HepG2 (cell line): ENCODE data around the gene ETFA. TPM values are rescaled to one million over a fixed set of nuclear protein-coding genes. Genes with fewer than 3 reads are reported as not detected.

Experiments used
- ATAC-seq: fragments of 200-7000 bp; cut with Tn5 transposase; 3 replicates; pipeline ENCODE4 v1.9.1; 2020; ENCODE audit warnings: mild to moderate bottlenecking, moderate library complexity
- BruUV-seq: library from RNA; stranded (reverse); fragments of 400-500 nt; replicated peaks from 2 replicates; lab custom pipeline; 2021; lab: Mats Ljungman, UMichigan
- CTCF ChIA-PET: fragments of 300-600 bp; formaldehyde crosslinking; extraction: SDS; loops from one replicate; lab custom pipeline; 2021; ENCODE audit warnings: low total read pairs, inconsistent platforms, low intra/inter-chr PET ratio; lab: Yijun Ruan, JAX
- POLR2A ChIA-PET: fragments of 350-600 bp; sonication (Branson Sonifier 250); formaldehyde crosslinking; loops from one replicate; lab custom pipeline; 2020; ENCODE audit warnings: antibody characterized with exemption, inconsistent platforms; lab: Yijun Ruan, JAX
- DNase-seq: peaks from one replicate; pipeline ENCODE4 v3.0.0-alpha.2; 2015; ENCODE audit warnings: low spot score
- FAIRE-seq: peaks from 3 replicates; lab custom pipeline; 2011; peaks lifted over from hg19 to GRCh38; lab: Jason Lieb, UNC
- H2AFZ ChIP-seq: one replicate; pipeline ENCODE4 v1.6.1; 2011; ENCODE audit warnings: low read length, inconsistent platforms
- H3K27ac ChIP-seq: fragments of 300-600 bp; 3 replicates; pipeline ENCODE4 v1.8.0; 2011; ENCODE audit warnings: mixed run types, mild to moderate bottlenecking, mixed read lengths, low read length, inconsistent platforms; ENCODE audit not compliant: insufficient read depth; ENCODE audit errors: extremely low read length
- H3K27me3 ChIP-seq, 2 experiments: fragments of 200-600 bp in 1 of 2; 2 replicates in 1 of 2; 3 replicates in 1 of 2; pipeline versions ENCODE4 v1.6.0 to v1.8.0; 2011; ENCODE audit warnings: low read length in 2 of 2, mild to moderate bottlenecking in 2 of 2, moderate library complexity in 2 of 2, inconsistent platforms in 1 of 2; ENCODE audit not compliant: insufficient read depth in 2 of 2, control insufficient read depth in 1 of 2
- H3K36me3 ChIP-seq, 2 experiments: fragments of 200-600 bp in 1 of 2; replicated peaks in 1 of 2; 2 replicates in 1 of 2; 3 replicates in 1 of 2; pipeline versions ENCODE4 v1.5.1 to v1.8.0; 2011; ENCODE audit warnings: low read length in 2 of 2, inconsistent platforms in 1 of 2; ENCODE audit not compliant: insufficient read depth in 2 of 2, control insufficient read depth in 1 of 2
- H3K4me1 ChIP-seq: 2 replicates; pipeline ENCODE4 v1.5.1; 2012; ENCODE audit warnings: low read length, inconsistent platforms; ENCODE audit not compliant: insufficient read depth
- H3K4me2 ChIP-seq: 2 replicates; pipeline ENCODE4 v1.6.0; 2011; ENCODE audit warnings: low read depth, low read length, inconsistent platforms
- H3K4me3 ChIP-seq, 3 experiments: fragments of 200-600 bp in 1 of 3; sonication (generic), shearing (Covaris generic) in 1 of 3; replicated peaks in 1 of 3; 2 replicates each; pipeline ENCODE4 v1.5.1; 2011 to 2016; ENCODE audit warnings: low read length in 3 of 3, inconsistent platforms in 2 of 3, low read depth in 2 of 3, mild to moderate bottlenecking in 2 of 3, control low read depth in 1 of 3, mixed read lengths in 1 of 3; ENCODE audit not compliant: insufficient read depth in 1 of 3
- H3K79me2 ChIP-seq: one replicate; pipeline ENCODE4 v1.6.1; 2011; ENCODE audit warnings: low read length, inconsistent platforms; ENCODE audit not compliant: insufficient read depth
- H3K9ac ChIP-seq: 2 replicates; pipeline ENCODE4 v1.6.0; 2011; ENCODE audit warnings: mild to moderate bottlenecking, low read depth, low read length, inconsistent platforms; ENCODE audit not compliant: insufficient read depth
- H3K9me3 ChIP-seq: 2 replicates; pipeline ENCODE4 v1.5.1; 2012; ENCODE audit warnings: mild to moderate bottlenecking, low read length
- H4K20me1 ChIP-seq: 2 replicates; pipeline ENCODE4 v1.6.0; 2011; ENCODE audit warnings: inconsistent platforms, mild to moderate bottlenecking, low read length, moderate library complexity; ENCODE audit not compliant: insufficient read depth
- FOXC1 ChIP-seq: sonication (generic); formaldehyde crosslinking; IDR thresholded peaks from 2 replicates; pipeline ENCODE4 v1.8.0; 2022; ENCODE audit warnings: mild to moderate bottlenecking, missing genetic modification reagents, borderline replicate concordance
- MXI1 ChIP-seq: IDR thresholded peaks from 3 replicates; pipeline ENCODE4 v1.6.1; 2012; ENCODE audit warnings: low read depth, low read length, inconsistent platforms, borderline replicate concordance
- SNAPC4 ChIP-seq: sonication (generic); formaldehyde crosslinking; IDR thresholded peaks from 2 replicates; pipeline ENCODE4 v1.4.0; 2020; ENCODE audit warnings: mild to moderate bottlenecking, missing genetic modification reagents
- TCF12 ChIP-seq, 2 experiments: fragments of 450-650 bp in 1 of 2; sonication (generic) in 1 of 2; formaldehyde crosslinking in 1 of 2; IDR thresholded peaks; 2 replicates each; pipeline versions ENCODE4 v1.6.1 to v1.8.0; 2017 to 2022; ENCODE audit warnings: antibody characterized with exemption in 1 of 2, mild to moderate bottlenecking in 1 of 2, missing genetic modification reagents in 1 of 2, moderate library complexity in 1 of 2
- ZNF33B ChIP-seq: sonication (generic); formaldehyde crosslinking; IDR thresholded peaks from 2 replicates; pipeline ENCODE4 v1.5.1; 2020; ENCODE audit warnings: mild to moderate bottlenecking, missing genetic modification reagents
- ZNF546 ChIP-seq: sonication (generic); formaldehyde crosslinking; conservative IDR thresholded peaks from 2 replicates; pipeline ENCODE4 v1.8.1; 2023; ENCODE audit warnings: mild to moderate bottlenecking, missing genetic modification reagents
- WGBS: methylation state at CpG from one replicate; pipeline ENCODE4 v1.1.6; 2017; ENCODE audit warnings: low lambda C conversion rate; 5-methylcytosine and 5-hydroxymethylcytosine counted together
- in situ Hi-C: cut with HindIII; loops from 2 replicates; pipeline ENCODE4 v1.10.0; 2017; ENCODE audit warnings: low pct_unique_long_range_greater_than_20kb; ENCODE audit not compliant: extremely low pct_ligation_motif_present
- intact Hi-C: fragments of 100-400 bp; cut with micrococcal nuclease; formaldehyde crosslinking; loops from one replicate; pipeline ENCODE4 v1.10.0; 2022; ENCODE audit not compliant: unreplicated experiment
- polyA plus RNA-seq, 8 experiments: library from polyadenylated mRNA; depleted of rRNA in 3 of 8; stranded (reverse) in 7 of 8; unstranded in 1 of 8; fragments of >200 nt; fragmentation: Illumina TruSeq in 4 of 8; extraction: Trizol in 4 of 8; gene quantifications; 2 replicates each; pipeline versions ENCODE4 v1.2.1 to v1.2.3, GENCODE V29; 2011 to 2016; ENCODE audit warnings: low read depth in 4 of 8, missing spikeins in 1 of 8, mixed read lengths in 1 of 8; ENCODE audit not compliant: insufficient read depth in 1 of 8
- total RNA-seq, 5 experiments: library from RNA; depleted of rRNA; stranded (reverse); fragments of >200 nt; fragmentation: Illumina TruSeq; extraction: Trizol; gene quantifications; 2 replicates each; pipeline ENCODE4 v1.2.3, GENCODE V29; 2016; ENCODE audit warnings: low read depth in 1 of 5
- TF ChIP-seq, protein P1 (sequence below): sonication (generic); formaldehyde crosslinking; IDR thresholded peaks from 2 replicates; pipeline ENCODE4 v1.4.0; 2020; ENCODE audit warnings: missing genetic modification reagents
- TF ChIP-seq, protein P2 (sequence below): sonication (generic); formaldehyde crosslinking; IDR thresholded peaks from 2 replicates; pipeline ENCODE4 v1.8.1; 2023; ENCODE audit warnings: missing genetic modification reagents, inconsistent platforms, borderline replicate concordance

Gene ETFA
- total and polyA plus RNA-seq, 2 of the 13 experiments (the other 11 are each of a cell fraction or from before 2014, with no cell fraction given), result 291 to 396 TPM

DNA sequence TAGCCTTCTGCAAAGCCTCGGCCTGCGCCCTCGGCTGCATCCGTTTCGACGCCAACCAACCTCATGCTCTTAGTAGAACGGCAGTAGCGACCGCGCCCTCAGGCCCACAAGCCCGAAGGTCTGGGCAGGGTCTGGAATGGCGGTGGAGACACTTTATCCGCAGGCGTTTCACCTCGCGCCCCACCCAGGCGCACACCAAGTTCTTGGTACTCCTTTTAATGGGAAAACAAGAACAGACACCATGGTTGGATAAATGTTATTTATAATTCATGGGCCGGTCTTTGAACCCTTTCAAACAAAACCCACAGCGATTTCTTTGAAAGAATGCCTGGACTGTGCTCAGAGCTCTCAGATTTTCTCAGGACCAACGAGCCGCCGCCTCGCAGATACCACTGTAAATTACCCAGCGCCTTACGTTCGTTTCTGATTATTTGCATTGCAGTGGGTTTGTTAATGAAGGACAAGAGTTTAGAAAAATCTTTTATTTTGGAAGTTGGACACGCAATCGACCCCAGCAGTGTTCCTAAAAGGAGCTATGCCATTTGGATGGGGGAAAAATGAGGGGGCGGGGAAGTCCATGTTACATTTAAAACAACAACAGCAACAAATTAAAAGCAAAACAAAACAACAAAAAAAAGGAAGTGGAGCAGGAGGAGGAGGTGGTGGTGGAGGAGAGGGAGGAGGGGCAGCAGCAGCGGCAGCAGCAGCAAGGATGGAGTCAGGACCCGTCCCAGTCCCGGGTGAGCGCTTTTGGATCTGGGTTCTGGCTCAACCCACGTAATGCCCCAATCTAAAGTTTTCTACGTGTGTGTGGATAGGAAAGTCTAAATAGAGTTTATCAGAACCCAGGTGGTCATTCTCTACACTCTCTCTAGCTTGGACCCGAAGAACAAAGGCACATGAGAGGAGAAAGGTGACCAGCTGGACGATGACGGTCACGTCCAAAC lies 24.3 kb upstream of the ETFA start:
- ChIA-PET POLR2A (interaction anchor here (0.7 to 5.5 kb wide), 18 partner anchors 10 to 552 kb away, joined by 3 to 132 read pairs (median 5); partner anchors contain the start of gene ETFA), CTCF (no interaction called here)
- peak overlapping the region; percentile 86 for H3K27ac ChIP-seq
- in situ Hi-C loops, result no loop called here
- H3K4me3 ChIP-seq, result peak overlapping the region; percentile 75 to 84 (median 77)
- peaks cover 1 to 5% of the 10 kb centered on the region in 2 experiments; a peak in 2 of 5 replicates for H3K36me3 ChIP-seq
- WGBS, result 46% methylated on average over 39 of the region's 39 CpGs
- H3K9me3 ChIP-seq, result no peaks in the 10 kb centered on the region
- peak overlapping the region; percentile 89 for H3K9ac ChIP-seq
- BruUV-seq, result TSS peak; percentile 95
- peaks cover 8% of the 10 kb centered on the region; the same call in 1 of the 2 replicates for H4K20me1 ChIP-seq
- H3K4me1 ChIP-seq, result peaks cover 48% of the 10 kb centered on the region
- no peak overlapping the region for H2AFZ ChIP-seq
- ATAC-seq (no peak), DNase-seq (no peak), FAIRE-seq (no peak)
- H3K4me2 ChIP-seq, result peak overlapping the region; percentile 97
- peaks cover 31% of the 10 kb centered on the region for H3K79me2 ChIP-seq
- no peaks in the 10 kb centered on the region; a peak in 1 of 5 replicates for H3K27me3 ChIP-seq
- intact Hi-C loops, result loop anchor here (1.0 to 10.0 kb wide), 4 partner anchors 24 to 532 kb away; partner anchors contain the start of gene ETFA
- no peak for TF ChIP-seq FOXC1 (CRISPR knock-in tag)
- TF ChIP-seq, protein P1, sequence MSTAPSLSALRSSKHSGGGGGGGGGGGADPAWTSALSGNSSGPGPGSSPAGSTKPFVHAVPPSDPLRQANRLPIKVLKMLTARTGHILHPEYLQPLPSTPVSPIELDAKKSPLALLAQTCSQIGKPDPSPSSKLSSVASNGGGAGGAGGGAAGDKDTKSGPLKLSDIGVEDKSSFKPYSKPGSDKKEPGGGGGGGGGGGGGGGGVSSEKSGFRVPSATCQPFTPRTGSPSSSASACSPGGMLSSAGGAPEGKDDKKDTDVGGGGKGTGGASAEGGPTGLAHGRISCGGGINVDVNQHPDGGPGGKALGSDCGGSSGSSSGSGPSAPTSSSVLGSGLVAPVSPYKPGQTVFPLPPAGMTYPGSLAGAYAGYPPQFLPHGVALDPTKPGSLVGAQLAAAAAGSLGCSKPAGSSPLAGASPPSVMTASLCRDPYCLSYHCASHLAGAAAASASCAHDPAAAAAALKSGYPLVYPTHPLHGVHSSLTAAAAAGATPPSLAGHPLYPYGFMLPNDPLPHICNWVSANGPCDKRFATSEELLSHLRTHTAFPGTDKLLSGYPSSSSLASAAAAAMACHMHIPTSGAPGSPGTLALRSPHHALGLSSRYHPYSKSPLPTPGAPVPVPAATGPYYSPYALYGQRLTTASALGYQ (CRISPR knock-in tag), result 0 out of 2 replicates have a peak, but pooled peaks have one; percentile 19
- no peak for TF ChIP-seq ZNF33B (CRISPR knock-in tag)
- TF ChIP-seq ZNF546 (CRISPR knock-in tag), result 0 out of 2 replicates have a peak, but pooled peaks have one; percentile 12
- TF ChIP-seq TCF12 (IDR thresholded peaks at IDR 0.05), result no peak
- no peak for TF ChIP-seq TCF12 (CRISPR knock-in tag; IDR thresholded peaks at IDR 0.05)
- no peak for TF ChIP-seq SNAPC4 (CRISPR knock-in tag)
- TF ChIP-seq MXI1, result no peak
- TF ChIP-seq, protein P2, sequence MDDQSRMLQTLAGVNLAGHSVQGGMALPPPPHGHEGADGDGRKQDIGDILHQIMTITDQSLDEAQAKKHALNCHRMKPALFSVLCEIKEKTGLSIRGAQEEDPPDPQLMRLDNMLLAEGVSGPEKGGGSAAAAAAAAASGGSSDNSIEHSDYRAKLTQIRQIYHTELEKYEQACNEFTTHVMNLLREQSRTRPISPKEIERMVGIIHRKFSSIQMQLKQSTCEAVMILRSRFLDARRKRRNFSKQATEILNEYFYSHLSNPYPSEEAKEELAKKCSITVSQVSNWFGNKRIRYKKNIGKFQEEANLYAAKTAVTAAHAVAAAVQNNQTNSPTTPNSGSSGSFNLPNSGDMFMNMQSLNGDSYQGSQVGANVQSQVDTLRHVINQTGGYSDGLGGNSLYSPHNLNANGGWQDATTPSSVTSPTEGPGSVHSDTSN, result no peak
